Fibroblast of skin of scalp (primary cell): ENCODE measurements around the gene LRIG3.
"Not testable (repeated sequence)": the region's sequence is repeated elsewhere in the genome, so short reads cannot be mapped to it uniquely, and the experiment has no call there.

Experiments used
- DNase-seq: peaks from one replicate; pipeline ENCODE4 v3.0.0-alpha.2; 2013

LRIG3 gene

GRCh38 chr12:58897969-58898368 lies 22.3 kb downstream of the LRIG3 start:
- no peak for DNase-seq

GRCh38 chr12:58896278-58896677 lies 24.0 kb downstream of the LRIG3 start:
- no peak for DNase-seq

GRCh38 chr12:58895053-58895452 lies 25.3 kb downstream of the LRIG3 start:
- DNase-seq, result no peak

GRCh38 chr12:58894040-58894439 lies 26.3 kb downstream of the LRIG3 start:
- DNase-seq, result no peak

- no peak for DNase-seq
These were observed 26.8 kb downstream of the LRIG3 start for GRCh38 chr12:58893495-58893894.

GRCh38 chr12:58889557-58889956 lies 30.7 kb downstream of the LRIG3 start:
- no peak for DNase-seq

- peak; percentile 51 for DNase-seq
These were observed 32.0 kb downstream of the LRIG3 start for GRCh38 chr12:58888131-58888783.

GRCh38 chr12:58887068-58887467 lies 33.2 kb downstream of the LRIG3 start:
- DNase-seq, result no peak

- no peak for DNase-seq
These were observed 33.8 kb downstream of the LRIG3 start for GRCh38 chr12:58886474-58886873.

GRCh38 chr12:58884916-58885315 lies 35.4 kb downstream of the LRIG3 start:
- DNase-seq, result no peak

GRCh38 chr12:58883576-58884334 lies 36.5 kb downstream of the LRIG3 start:
- no peak for DNase-seq

- no peak for DNase-seq
These were observed 37.5 kb downstream of the LRIG3 start for GRCh38 chr12:58882826-58883225.

GRCh38 chr12:58881816-58882215 lies 38.5 kb downstream of the LRIG3 start:
- no peak for DNase-seq

GRCh38 chr12:58880639-58881038 lies 39.7 kb downstream of the LRIG3 start:
- no peak for DNase-seq

- DNase-seq, result peak; percentile 93
These were observed 43.0 kb downstream of the LRIG3 start for GRCh38 chr12:58877243-58877743.

GRCh38 chr12:58873496-58873895 lies 46.8 kb downstream of the LRIG3 start:
- peak; percentile 73 for DNase-seq

GRCh38 chr12:58871556-58871955 lies 48.7 kb downstream of the LRIG3 start:
- peak; percentile 62 for DNase-seq

- DNase-seq, result no peak
These were observed 49.7 kb downstream of the LRIG3 start for GRCh38 chr12:58870595-58870994.

GRCh38 chr12:58860788-58861240 lies 59.5 kb downstream of the LRIG3 start:
- no peak for DNase-seq

- DNase-seq, result no peak
These were observed 60.1 kb downstream of the LRIG3 start for GRCh38 chr12:58860056-58860787.

- no peak for DNase-seq
These were observed 62.3 kb downstream of the LRIG3 start for GRCh38 chr12:58858030-58858429.

GRCh38 chr12:58857206-58857605 lies 63.1 kb downstream of the LRIG3 start:
- DNase-seq, result not testable (repeated sequence)

GRCh38 chr12:58855630-58856029 lies 64.7 kb downstream of the LRIG3 start:
- DNase-seq, result not testable (repeated sequence)
